ENCODE results near the gene AGTRAP.

AGTRAP gene

DNA sequence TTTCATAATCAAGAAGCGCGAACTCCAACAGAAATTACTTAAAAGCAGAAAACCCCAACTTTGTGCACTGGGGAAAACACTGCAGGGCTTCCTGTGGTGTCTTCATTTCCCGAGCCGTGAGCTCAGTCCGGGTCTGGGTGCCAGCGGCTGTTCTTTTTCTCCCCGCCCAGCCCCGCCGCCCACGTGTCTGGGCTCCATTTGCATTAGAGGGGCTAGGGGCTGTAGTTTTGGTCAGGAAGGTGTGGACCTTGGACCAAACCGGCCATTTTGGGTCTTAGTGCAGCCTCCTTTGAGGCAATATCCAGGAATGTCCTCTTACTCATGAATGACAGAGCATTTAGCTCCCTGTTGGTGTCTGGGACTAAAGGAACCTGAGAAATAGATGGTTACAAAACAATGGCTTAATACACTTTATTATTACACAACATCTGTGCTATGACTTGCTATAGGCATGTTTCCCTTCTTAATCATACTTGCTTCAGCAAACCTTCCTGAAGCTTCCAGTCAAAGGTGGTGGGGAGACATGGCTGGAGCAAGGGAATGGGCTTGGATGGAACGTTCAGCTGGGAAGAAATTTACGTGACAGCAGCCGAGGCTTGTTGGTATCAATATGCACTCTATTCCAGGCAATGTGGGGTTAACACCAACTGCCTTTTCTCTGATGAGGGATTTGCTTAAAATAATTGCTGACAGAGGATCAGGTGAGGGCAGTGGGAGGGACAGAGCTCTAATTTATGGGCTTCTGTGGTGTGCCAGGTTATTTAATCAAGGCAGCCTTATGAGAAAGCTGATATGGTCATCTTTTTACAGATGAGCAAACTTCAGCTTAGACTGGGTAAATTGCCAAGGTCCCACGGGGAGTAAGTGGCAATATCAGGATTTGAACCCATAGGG lies 1.1 kb downstream of the AGTRAP start:
- DNase-seq (ENCODE audit: low spot score), result peak; percentile 27

DNA sequence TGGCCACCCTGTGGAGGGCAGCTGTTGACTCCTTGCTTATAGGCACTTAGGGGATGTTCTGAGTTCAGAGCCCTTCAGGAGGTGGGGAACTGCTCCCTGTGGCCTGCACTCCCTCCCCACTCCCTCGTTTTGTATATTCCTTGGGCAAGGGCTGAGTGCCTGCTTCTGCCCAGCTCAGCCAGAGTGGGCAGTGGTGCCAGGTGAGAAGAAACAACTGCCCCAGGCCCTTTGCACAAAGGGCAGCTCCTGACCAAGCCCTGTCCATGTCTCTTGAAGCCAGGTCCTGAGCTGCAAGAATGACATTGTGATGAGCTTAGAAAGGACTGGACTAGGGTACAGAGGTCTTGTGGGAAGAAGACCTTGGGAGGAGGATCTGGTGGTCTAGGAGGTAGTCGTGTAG lies 2.2 kb downstream of the AGTRAP start:
- DNase-seq (ENCODE audit: low spot score), result no peak

- no peak for DNase-seq (ENCODE audit: low spot score)
These were observed 2.8 kb downstream of the AGTRAP start for GRCh38 chr1:11738783-11739182.

DNA sequence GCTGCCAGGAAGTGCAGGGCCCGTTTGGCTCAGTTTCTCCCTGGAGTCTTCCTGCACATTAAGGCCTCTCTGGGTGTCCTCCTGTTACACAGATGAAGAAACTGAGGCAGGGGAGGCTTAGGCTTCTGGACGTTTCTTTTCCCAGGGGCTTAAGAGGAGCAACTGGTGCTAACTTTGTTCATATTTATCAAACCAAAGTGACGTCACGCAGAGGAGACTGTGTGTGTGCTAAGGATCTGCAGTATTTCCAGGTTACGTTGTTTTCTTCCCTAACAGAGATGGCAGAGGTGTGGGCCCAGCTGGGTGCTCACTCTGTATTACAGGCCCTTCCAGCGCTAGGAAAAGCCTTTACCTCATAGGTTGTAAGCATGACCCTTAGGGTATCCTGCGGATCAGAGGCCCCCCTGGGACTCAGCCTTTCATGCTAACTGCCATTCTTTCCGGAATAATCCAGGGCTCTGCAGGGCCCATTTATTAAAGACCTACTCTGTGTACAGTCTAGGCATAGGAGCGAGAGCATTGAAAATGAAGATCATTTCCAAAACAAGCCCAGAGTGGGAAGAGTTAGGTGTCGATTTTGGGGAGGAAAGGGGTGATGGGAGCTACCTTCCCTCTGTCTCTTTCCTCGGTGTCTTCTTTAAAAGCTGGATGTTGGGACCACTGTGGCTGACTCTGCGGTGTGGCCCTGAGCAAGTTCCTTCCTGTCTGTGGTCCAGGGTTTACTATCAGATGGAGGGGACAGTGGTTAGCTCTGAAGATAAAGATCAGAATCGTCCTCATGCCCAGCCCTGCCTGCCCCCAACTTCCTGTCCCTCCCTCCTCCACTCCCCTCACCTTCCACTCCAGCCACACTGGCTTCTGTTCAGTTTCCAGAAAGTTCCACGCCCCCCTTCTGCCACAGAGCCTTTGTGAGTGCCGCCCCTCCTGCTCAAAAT lies 4.6 kb downstream of the AGTRAP start:
- no peak for DNase-seq (ENCODE audit: low spot score)

DNA sequence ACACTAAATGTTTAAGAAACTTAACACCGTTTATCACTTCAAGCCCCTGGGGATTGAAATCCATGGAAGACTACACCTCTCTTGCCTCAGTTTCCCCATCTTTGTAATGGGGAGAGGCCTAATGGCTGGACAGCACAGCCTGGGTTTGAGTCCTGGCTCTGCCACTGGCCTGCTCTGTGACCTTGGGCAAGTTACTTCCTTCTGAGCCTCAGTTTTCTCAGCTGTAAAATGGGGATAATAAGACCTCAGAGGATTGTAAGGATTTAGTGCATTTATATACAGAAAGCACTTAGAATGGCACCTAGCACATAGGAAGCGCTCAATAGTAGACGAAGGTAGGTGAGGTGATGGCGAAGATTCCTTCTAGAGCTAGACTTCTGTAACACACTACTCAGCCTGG lies 5.5 kb downstream of the AGTRAP start:
- DNase-seq (ENCODE audit: low spot score), result no peak

DNA sequence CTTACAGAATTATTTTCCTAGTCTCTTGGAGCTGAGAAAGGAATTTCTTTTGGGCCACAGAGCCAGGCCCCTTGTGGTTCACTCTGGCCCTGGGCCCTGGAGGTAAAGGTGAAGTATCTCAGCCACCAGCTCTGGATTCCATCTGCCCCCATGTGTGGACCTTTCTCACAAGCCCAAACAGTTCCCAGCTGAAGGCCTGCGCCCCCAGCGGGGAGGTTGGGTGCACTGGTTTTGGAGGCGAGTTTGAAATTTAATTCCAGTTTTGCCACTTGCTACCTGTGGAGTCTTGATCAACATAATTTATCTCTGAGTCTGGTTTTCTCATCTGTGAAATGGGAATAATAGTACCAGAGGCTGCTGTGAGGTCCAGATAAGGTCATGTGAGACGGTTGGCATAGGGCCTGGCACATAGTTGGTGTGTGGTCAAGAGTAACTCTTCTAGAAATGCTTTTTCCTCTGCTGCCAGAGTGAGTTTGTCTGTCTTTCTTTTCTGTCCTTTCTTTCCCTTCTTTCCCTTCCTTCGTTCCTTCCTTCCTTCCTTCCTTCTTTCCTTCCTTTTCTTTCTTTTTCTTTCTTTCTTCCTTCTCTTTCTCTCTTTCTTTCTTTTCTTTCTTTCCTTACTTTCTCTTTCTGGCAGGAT lies 6.1 kb downstream of the AGTRAP start:
- DNase-seq (ENCODE audit: low spot score), result no peak

DNA sequence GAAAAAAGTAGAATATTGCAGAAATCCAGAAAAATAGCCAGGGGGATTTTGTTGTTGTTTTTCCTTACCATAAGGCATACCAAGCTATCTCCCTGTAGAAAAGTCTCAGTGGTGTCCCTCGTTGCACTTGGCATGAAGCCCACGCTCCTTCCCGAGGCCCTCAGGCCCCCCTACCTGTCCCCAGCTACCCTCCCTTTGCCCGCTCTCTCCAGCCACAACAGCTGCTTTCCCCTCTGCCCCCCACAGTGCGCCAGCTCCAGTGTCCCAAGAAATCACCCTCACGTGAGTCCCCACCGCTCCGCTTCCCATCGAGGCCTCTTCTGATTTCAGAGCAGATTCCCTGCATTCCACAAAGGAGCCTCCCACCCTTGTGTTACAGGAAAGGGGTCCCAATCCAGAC lies 8.4 kb downstream of the AGTRAP start:
- no peak for DNase-seq (ENCODE audit: low spot score)

- DNase-seq (ENCODE audit: low spot score), result no peak
These were observed 10.2 kb downstream of the AGTRAP start for GRCh38 chr1:11746092-11746491.

DNA sequence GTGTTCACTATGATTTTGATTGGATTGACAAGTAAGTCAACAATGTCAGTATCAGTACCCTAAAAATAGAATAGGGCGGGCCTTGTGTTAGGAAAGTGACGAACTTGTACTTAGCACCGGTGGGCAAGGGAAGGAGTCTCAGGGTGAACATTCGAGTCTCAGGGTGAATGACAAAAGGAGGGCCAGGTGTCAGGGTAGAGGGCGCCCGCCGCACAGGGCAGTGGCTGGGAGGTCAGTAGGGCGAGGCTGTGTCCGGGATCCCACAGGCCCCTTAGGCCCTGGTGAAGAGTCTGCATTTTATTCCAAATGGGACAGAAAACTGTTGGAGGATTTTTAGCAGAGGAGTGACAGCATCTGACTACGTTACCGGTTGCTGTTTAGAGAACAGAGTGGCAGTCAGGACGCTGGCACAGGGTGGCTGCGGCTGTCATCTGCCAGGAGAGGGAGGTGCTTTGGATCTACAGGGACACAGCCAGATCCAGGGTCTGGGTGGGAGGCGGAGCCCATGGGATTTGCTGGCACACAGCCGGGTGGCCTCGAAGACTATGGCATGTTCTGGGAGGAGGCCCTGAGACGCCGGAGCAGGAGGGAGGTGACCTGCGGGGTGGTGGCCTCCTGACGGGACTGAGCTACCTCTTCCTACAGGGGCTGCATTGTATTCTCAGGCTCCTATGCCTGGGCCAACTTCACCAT lies 11.0 kb downstream of the AGTRAP start:
- no peak for DNase-seq (ENCODE audit: low spot score)

- no peak for DNase-seq (ENCODE audit: low spot score)
These were observed 12.6 kb downstream of the AGTRAP start for GRCh38 chr1:11748294-11749202.

DNA sequence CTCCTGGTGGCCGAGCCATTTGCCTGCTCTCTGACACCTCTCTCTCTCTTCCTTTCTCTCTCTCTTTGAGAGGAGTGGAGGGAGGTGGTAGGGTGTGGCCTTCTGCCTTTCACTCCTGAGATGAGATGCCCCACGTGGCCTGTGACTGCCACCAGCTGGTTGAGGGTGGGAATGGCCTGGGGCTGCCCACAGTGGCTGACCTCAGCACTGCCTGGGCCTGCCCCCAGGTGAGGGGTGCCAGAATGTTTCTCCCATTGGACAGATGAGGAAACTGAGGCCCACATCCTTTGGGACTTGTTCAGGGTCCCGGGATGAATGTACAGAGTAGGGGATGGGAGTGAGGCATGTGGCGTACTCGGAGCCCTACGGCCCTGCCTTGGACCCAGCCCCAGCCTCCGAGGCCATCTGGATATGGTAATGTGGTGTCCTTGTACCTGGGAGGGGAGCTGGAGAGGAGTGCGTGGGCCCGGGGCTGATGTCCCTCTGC lies 13.3 kb downstream of the AGTRAP start:
- no peak for DNase-seq (ENCODE audit: low spot score)

DNA sequence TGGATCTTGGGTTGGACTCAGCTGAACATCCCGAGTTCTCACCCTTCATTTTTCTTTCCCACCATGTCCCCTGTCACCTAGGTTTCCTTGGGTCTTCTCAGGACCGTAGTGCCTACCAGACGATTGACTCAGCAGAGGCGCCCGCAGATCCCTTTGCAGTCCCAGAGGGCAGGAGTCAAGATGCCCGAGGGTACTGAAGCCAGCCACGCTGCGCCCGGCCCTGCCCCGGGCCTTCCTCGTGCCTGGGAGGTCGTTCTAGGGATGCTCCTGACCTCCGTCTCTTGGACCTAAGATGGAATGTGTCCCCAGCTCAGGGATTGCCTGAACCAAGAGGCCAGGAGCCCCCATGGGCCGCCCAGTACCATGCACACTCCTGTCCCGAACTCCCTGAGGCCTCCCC lies 14.1 kb downstream of the AGTRAP start:
- no peak for DNase-seq (ENCODE audit: low spot score)

- no peak for DNase-seq (ENCODE audit: low spot score)
These were observed 15.2 kb downstream of the AGTRAP start for GRCh38 chr1:11751087-11751486.

GRCh38 chr1:11752359-11753088 lies 16.6 kb downstream of the AGTRAP start:
- no peak for DNase-seq (ENCODE audit: low spot score)

GRCh38 chr1:11753555-11754208 lies 17.7 kb downstream of the AGTRAP start:
- no peak for DNase-seq (ENCODE audit: low spot score)

GRCh38 chr1:11757047-11757446 lies 21.1 kb downstream of the AGTRAP start:
- no peak for DNase-seq (ENCODE audit: low spot score)

GRCh38 chr1:11759791-11760190 lies 23.9 kb downstream of the AGTRAP start:
- no peak for DNase-seq (ENCODE audit: low spot score)

DNA sequence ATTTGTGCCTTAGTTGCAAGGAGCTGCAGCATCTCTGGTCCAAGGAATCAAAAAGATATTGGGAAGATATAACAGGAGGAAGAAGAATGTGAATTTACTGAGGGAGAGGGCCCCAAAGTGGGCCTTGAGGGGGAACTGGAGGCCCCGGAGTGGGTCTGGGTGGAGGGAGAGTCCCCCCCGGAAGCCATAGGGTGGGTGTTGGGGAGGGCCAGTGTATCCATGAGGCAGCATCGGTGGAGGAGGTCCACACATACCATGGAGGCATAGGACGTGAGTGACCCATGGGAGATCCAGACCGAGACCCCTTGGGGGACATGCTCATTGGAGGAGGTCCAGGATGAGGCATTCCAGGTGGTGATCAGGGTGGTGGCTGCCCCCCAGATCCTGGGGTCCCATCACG lies 25.3 kb downstream of the AGTRAP start:
- DNase-seq (ENCODE audit: low spot score), result no peak

GRCh38 chr1:11761988-11762406 lies 26.1 kb downstream of the AGTRAP start, which contains the start of gene C1orf167:
Gene C1orf167 (plus strand): TSS chr1:11762193. CDS start chr1:11764401, 2,208 bp downstream.
- no peak for DNase-seq (ENCODE audit: low spot score)
